KG1 (cell line): Measurements from ENCODE around the gene PAQR8.
"Not testable (repeated sequence)": the region's sequence is repeated elsewhere in the genome, so short reads cannot be mapped to it uniquely, and the experiment has no call there.

Experiments used
- DNase-seq: peaks from one replicate; lab custom pipeline; 2025; lab: John Stamatoyannopoulos, UW

Gene PAQR8

DNA sequence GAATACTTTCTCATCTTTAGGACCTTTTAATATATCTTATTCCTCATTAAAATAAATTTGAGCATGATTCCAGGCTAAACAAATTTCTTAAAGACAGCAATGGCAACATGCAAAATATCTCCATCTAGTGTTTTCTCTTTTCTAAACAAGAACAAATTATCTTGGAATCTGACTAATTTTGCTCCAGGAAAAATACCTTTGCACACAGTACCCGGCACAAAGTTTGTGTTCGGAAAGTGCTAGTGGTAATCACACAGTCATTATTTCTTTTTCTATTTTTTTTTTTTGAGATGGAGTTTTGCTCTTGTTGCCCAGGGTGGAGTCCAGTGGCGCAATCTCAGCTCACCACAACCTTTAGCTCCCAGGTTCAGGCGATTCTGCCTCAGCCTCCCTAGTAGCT, 50.0 kb downstream of the PAQR8 start:
- DNase-seq = no peak

DNA sequence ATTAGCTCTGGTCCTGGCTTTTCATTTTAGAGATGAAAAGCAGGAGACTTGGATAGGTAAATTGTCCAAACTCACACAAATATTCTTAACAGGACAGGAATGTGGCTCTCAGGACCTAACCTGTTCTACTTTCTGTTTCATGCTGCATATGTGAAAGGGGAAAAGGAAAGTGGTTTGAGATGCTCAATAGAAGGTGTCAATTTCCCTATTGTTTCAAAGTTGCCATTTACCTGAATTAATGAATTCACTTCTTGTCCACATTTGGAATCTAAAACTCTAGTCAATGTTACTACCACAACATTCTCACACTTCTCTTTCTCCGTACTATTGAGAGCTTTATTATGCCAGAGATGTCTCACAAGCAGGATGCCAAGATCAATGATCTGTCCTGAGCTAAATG, 53.4 kb downstream of the PAQR8 start:
- no peak for DNase-seq

DNA sequence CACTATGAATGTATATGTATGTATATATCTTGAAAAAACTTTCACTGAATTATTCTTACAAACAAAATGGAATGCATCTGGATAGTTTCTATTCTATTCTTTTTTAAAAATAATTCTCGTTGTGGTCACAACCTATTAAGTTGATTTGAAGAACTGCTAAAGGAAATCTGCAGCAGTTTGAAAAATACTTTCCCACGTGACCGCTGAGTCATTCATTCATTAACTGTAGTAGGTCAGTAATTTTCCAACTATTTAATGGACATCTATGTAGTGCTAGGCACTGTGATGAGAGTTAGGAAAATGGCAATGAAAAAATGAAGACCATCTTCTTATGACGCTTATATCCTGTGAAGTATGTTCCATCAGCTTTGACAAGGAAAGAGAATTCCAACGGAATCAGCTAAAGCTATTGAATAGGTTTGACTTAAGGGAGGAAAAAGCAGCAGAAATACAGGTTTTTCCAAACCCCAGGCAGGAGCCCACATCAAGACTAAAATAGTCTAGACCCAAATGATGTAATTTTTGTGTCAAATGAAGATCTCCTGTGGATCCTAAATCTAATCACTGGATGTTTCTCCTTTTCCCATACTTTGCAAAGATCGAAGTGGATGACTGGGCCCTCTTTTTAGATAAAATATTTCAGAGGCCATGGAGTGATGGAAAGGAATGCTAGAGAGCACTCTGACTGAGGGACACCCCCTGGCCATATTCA, 54.1 kb downstream of the PAQR8 start:
- no peak for DNase-seq

DNA sequence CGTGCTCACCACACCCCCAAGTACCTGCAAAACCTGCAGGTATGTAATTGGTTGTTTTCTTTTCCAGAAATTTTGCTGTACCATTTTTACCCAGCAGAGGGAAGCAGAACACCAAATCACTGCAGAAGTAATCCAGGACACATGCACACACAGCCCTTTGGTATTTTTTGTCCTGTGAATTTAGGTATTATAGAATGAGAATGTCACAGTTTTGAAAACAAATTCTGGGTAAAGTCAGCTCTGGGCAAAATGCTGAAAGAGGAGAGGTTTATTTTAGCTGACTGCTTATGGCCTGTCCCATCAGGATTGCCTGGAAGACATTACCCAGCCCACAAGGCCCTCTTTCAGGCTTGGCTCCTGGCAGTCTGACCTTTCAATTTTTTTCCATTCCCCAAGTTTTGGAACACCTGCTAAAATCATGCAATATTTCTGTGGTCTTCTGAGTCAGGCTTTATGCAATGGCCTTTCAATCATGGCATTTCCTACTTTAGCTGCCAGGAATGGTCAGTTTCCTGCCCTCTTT, 54.7 kb downstream of the PAQR8 start:
- DNase-seq = peak; percentile 69

DNA sequence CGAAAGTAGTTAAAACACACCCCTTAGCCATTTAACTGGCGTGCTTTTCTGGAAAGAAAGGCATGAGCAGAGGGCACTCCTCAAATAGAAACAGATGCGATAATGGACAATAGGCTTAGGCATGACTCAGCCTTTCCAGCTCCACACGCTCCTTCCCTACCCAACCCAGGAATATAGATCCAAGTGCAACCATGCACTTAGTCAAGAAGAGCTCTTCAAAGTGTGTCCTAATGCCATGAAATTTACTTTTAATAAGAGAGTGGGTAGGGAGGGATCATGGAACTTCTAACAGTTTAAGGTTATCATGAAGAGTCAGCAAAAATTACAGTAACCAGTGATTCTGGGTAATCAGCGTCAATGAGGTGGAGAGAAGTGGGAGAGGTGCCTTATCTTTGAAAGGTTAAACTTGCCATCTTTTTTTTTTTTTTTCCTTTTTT, 55.7 kb downstream of the PAQR8 start:
- no peak for DNase-seq

DNA sequence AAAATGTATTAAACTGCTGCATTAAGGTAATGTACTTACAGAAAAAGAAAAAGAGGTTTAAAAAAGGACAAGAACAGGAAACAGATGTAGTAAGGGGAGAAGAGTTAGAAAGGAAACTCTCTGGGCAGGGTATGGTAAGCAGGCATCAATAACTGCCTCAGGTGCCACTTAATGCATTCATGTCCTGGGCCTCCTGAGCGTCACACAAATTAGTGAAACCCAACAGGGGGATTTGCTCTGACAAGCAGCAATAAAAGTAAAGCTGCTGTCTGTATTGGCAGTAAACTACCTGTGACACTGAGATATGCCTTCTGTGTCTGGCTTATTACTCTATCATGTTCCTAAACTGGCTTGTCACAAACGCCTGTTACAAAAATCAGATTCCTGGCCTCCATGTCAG, 56.7 kb downstream of the PAQR8 start:
- DNase-seq = no peak

DNA sequence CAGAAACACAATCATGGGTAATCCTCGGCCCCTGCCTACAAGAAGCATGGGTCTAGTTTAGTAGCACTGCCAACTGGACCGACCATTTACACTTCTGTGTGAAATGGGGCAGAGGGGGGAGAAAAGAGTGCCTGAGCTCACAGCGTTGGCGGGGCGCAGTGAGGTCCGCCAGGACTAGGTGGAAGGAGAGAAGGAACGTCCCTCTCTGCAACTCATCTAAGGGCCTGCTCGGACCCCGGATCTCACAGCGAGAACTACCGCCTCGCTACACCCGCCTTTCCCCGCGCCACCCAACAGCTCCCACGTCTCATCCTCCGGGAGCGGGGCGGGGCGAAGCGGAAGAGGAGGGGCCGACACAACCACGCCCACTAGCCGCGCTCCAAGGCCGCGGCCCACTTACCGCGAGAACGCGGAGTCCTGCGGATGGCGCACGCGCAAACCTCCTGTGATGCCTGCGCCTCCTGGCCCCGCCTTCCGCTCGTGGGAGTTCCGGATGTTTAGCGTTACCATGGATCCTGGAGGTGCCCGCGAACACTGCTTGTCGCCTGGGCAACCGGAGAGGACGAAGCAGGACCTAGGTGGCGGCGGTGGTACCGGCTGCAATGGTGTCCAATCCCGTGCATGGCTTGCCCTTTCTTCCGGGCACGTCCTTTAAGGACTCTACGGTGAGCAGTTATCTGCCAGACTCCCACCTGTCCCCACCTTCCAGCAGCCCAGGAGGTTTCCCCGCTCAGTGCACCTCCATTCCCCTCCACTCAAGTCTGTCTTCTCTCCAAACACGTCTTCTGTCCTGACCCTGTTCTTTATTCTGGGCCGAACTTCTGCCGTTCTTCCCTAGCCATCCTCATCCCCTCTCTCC, 58.1 kb downstream of the PAQR8 start, which contains the start of gene EFHC1:
Gene EFHC1, plus strand, starts transcription at position 534 of the 859 bp plus-strand sequence. Its CDS starts 69 bp downstream, at position 603.
- DNase-seq = peak; percentile 88

DNA sequence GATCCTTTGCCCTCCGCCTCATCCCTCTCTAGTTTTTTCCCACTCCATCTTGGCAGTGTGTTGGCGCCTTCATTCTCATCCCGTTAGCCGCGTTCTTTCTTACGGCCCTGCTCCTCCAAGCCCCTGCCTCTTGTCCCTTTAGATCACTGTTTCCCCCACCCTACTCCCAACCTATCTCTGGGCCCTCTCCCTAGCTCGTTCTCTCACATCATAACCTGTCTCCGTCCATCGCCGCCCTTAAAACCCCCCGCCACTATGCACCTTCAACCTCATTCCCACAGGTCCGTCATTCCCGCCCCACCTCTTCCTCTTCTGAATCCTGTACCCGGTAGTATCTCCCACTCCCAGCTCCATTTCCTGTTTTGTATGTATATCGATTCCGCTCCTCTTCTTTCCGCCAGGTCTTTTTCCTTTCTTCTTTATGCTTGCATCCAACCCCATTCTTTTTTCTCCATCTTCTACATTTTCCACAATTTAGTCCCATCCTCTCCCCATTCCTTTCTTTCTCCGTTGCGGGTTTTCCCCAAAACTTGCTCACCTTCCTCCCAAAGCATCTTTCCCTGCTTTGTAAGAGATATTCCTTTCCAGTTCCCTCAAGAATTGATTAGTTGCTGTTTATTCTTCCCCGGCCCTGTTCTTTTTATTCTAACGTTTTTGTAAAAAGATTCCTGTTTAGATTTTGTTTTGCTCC, 58.9 kb downstream of the PAQR8 start:
- no peak for DNase-seq

DNA sequence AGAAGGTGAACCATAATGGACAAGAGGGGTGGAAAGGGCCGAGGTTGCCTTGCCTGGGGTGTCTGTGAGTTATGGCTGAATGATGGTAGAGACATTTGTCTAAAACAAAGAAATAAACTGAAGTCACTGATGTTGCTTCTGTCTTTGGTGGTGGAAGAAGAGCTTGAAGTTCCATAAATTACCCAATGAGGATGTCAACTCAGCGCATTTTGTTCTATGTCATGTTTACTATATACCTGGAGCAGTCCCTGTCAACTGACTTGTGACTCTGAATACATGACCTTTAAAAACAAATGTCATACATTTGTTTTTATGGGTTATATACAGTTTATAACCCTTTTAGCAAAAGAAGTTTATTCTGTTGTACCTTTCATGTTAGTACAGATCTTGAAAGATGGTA, 60.2 kb downstream of the PAQR8 start:
- DNase-seq = no peak

DNA sequence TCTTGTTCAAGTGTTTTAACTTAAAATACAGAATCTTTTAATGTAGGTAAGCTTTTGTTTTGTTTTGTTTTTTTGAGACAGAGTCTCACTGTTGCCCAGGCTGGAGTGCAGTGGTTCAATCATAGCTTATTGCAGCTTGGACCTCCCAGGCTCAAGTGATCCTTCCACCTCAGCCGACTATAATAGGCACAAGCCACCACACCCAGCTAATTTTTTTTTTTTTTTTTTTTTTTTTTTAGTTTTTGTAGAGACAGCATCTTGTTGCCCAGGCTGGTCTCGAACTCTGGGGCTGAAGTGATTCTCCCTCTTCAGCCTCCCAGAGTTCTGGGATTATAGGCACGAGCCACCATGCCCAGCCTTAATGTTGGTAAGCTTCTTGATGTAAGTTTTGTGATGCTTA, 61.5 kb downstream of the PAQR8 start:
- no peak for DNase-seq

DNA sequence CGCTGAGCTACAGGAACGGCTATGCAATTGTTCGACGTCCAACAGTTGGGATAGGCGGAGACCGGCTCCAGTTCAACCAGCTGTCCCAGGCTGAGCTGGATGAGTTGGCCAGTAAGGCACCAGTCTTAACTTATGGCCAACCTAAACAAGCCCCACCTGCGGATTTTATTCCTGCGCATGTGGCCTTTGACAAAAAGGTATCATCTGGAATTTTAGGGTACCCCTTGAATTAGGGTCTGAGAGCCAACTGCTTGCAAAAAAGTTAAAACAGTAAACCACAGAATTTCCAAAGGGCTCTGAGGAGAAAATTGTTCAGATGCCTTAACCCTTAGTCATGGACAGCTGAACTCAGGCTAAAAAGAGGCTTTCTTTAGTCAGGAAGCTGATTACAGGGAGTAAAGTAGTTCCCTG, 62.0 kb downstream of the PAQR8 start:
- no peak for DNase-seq

DNA sequence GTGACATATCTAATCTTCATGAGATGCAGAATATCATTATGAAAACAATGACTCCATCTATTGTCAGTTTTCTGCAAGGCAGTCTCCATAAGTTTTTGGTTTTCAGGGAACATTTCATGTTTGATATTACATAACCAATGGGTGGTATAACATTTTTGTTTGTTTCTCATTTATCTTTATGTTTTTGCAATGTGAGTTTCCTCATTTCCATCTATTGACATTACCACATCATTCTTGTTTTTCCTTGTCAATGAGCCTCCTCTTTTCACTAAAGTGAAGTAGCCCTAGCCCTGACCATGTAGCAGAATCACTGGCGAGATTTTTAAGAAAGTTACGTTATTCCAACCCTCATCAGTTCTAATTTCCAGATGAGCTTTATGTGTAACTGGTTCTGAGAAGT, 62.6 kb downstream of the PAQR8 start:
- no peak for DNase-seq

DNA sequence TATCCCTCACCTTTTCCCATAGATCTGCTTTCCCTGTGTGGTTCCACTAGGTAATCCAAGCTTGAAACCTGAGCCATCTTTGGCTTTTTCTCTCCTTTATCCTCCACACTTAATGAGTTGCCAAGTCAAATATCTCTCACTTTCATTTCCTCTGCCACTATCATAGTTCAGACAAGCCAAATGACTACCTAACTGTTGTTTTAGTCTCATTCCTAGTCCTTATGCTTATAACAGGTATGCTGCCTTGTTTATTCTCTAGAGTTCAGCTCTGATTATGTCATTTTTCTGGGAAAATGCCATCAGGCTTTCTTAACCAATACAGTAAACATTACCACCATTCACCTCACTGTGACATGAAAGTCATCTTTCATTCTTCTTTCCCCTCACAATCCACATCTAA, 64.7 kb downstream of the PAQR8 start:
- DNase-seq = no peak

DNA sequence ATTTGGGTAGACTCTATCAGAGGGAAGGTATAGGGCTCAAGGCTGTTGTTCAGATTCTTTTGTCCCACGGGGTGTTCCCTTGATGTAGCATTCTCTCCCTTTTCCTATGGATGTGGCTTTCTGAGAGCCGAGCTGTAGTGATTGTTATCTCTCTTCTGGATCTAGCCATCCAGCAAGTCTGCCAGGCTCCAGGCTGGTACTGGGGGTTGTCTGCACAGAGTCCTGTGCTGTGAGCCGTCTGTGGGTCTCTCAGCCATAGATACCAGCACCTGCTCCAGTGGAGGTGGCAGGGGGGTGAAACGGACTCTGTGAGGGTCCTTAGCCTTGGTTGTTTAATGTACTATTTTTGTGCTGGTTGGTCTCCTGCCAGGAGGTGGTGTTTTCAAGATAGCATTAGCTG, 71.3 kb downstream of the PAQR8 start:
- DNase-seq = not testable (repeated sequence)

DNA sequence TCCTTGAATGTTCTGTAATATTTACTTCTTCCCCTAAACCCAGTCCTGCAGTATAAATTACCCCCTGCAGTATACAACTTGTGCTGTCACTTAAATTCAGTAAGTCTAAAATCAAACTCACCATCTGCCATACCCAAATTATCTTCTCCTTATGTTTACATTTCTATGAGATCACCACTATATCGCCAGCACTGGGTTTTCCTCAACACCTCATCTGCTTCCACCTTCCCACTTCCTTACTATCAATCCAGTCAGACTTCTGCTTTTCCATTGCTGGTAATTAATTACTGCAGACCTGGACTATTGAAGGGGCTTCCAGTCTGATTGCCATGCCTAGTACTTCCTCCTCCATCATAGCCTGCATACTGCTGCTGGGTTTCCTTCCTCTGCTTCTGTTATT, 73.4 kb downstream of the PAQR8 start:
- no peak for DNase-seq

DNA sequence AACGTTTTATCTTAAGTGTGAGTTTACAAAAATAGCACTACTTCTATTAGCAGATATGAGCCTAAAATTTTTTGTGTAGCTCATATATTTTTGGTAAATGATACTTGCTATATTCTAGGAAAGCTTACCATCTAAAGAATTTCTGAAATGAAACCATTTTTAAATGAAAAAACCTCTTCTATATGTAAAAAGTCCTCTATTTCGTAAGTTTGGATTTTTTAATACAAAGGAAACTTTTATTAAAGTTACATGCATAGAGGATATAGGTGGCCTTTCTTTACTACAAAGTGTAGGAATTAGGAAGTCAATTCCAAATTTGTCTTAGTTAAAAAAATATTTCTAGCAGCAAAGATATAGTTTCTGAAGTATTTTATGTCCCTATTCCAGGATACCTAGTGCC, 77.0 kb downstream of the PAQR8 start:
- no peak for DNase-seq

DNA sequence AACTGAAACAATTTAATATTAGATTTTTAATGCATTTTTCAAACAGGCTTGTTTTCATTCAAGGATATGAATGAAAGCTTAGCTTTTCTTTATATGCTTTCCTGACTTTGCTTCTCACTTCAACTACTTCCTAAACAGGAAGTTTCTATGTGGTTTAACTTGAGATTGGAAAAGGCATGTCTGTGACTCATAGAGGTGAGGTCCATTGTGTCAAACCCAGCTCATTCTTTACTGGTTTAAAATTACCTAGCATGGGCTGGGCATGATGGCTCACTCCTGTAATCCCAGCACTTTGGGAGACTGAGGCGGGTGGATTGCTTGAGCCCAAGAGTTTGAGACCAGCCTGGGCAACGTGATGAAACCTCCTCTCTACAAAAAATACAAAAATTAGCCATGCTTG, 92.6 kb downstream of the PAQR8 start:
- no peak for DNase-seq

DNA sequence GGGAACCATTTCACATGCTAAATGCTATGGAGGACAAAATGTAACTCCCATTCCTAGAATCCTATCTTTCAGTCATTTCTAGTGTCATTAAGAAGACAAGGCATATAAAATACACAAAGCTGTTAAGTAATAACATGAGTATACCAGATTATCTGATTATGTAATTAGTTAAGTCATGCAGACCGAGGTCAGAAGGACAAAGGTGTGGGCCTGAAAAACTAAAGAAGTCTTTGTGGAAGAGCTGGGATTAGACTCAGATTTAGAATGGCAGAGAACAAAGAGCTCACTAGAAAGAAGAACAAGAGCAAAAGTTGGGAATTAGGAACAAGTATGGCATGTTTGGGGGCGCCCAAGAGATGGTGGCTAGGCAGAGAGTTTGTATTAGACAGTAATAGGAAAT, 95.1 kb downstream of the PAQR8 start:
- DNase-seq = no peak
